ENCODE measurements around the gene PTPRN2.
A peak's percentile ranks its signal among the peaks of the same experiment; 100 is the strongest.

The PTPRN2 gene

GRCh38 chr7:158499082-158499455, 88.6 kb downstream of the PTPRN2 start:
- peaks cover 0 to 20% (median 0%) of the 10 kb centered on the region in 3 experiments for H3K27me3 ChIP-seq (ENCODE audit: control insufficient read depth in 3 of 3, insufficient read depth in 3 of 3, low read depth in 1 of 3, low read length in 3 of 3)
- H3K14ac ChIP-seq (ENCODE audit: low read length), result no peak overlapping the region
- H4K91ac ChIP-seq (ENCODE audit: low read depth, low read length, poor library complexity), result no peak overlapping the region
- H4K8ac ChIP-seq (ENCODE audit: low read depth, low read length), result no peak overlapping the region
- H2BK5ac ChIP-seq (ENCODE audit: low read length), result no peak overlapping the region
- H3K36me3 ChIP-seq (replicated peaks in 1 of 2; ENCODE audit: control insufficient read depth in 2 of 2, insufficient read depth in 2 of 2, low read length in 2 of 2), result no peaks in the 10 kb centered on the region
- no peak overlapping the region for H3K4me2 ChIP-seq (ENCODE audit: insufficient read depth, low read length, poor library complexity, severe bottlenecking)
- H2BK12ac ChIP-seq (ENCODE audit: low read length), result no peak overlapping the region
- no peaks in the 10 kb centered on the region for H3K9me3 ChIP-seq (replicated peaks in 1 of 2; ENCODE audit: control insufficient read depth in 2 of 2, insufficient read depth in 1 of 2, low read depth in 1 of 2, low read length in 2 of 2)
- no peak overlapping the region for H3K9ac ChIP-seq (ENCODE audit: low read depth, low read length, poor library complexity)
- H3K23ac ChIP-seq (ENCODE audit: low read depth, low read length, poor library complexity), result no peak overlapping the region
- H3K4me1 ChIP-seq (ENCODE audit: control insufficient read depth in 2 of 2, insufficient read depth in 1 of 2, low read depth in 1 of 2, low read length in 2 of 2), result peaks cover 7 to 31% of the 10 kb centered on the region in 2 donors
- no peak overlapping the region for H3K27ac ChIP-seq (replicated peaks; ENCODE audit: low read length)
- no peak overlapping the region for H2AFZ ChIP-seq (ENCODE audit: low read length)
- no peak overlapping the region for H3K4ac ChIP-seq (ENCODE audit: low read length)
- no peak overlapping the region for H3K4me3 ChIP-seq (ENCODE audit: low read length in 2 of 2)
- no peak overlapping the region for H2BK120ac ChIP-seq (ENCODE audit: low read depth, low read length)
- H2AK5ac ChIP-seq (ENCODE audit: low read depth, low read length), result no peak overlapping the region
- DNase-seq (ENCODE audit: low spot score), result no peak
- H2BK15ac ChIP-seq (ENCODE audit: low read length), result no peak overlapping the region
- no CpG with 5 or more reads among the region's 4 CpGs for WGBS, 2 donors (ENCODE audit: extremely low coverage in 2 of 2, insufficient read length in 2 of 2, insufficient replicate concordance in 1 of 2)
- H3K18ac ChIP-seq (ENCODE audit: low read length), result no peak overlapping the region
- H3K79me1 ChIP-seq (ENCODE audit: low read depth, low read length), result no peaks in the 10 kb centered on the region

DNA sequence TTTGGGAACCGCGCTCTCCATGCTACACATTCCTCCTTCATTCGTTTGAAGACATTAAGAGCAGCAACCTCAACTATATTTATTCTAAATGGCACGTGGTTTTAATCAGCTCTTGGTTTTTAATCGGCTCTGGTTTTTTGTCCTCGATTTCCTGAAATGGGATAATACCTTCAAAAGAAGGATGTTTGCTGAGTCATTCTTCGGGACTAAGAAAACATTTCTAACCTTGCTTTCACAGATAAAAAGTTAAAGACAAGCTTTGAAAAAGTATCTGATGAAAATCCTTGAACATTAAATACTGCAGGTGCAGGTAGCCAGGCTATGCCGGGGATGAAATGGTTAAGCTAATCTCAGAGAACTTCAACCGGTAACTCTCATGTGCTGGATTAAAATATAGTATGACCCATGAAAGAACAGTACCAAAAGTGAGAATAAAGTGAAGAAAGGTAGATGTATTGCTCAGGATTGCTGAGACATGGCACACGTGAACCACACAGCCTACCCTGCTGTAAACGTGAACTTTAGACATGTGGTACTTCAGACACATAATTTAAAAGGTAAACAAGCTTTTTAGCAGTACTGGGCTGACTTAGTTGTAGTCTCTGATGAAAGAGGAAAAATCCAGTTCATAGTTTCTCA, 89.1 kb downstream of the PTPRN2 start:
- H2BK120ac ChIP-seq (ENCODE audit: low read depth, low read length), result no peak overlapping the region
- no peak overlapping the region for H3K4me2 ChIP-seq (ENCODE audit: insufficient read depth, low read length, poor library complexity, severe bottlenecking)
- no peak overlapping the region for H3K4me3 ChIP-seq (ENCODE audit: low read length in 2 of 2)

GRCh38 chr7:158497627-158498026, 90.0 kb downstream of the PTPRN2 start:
- no peak overlapping the region for H3K4me3 ChIP-seq (ENCODE audit: low read length in 2 of 2)
- peaks cover 0 to 23% (median 0%) of the 10 kb centered on the region in 3 experiments for H3K27me3 ChIP-seq (ENCODE audit: control insufficient read depth in 3 of 3, insufficient read depth in 3 of 3, low read depth in 1 of 3, low read length in 3 of 3)
- H4K91ac ChIP-seq (ENCODE audit: low read depth, low read length, poor library complexity), result no peak overlapping the region
- H3K4me2 ChIP-seq (ENCODE audit: insufficient read depth, low read length, poor library complexity, severe bottlenecking), result no peak overlapping the region
- H3K36me3 ChIP-seq (replicated peaks in 1 of 2; ENCODE audit: control insufficient read depth in 2 of 2, insufficient read depth in 2 of 2, low read length in 2 of 2), result no peaks in the 10 kb centered on the region
- no peak overlapping the region for H3K23ac ChIP-seq (ENCODE audit: low read depth, low read length, poor library complexity)
- no peak overlapping the region for H2AFZ ChIP-seq (ENCODE audit: low read length)
- WGBS, 2 donors (ENCODE audit: extremely low coverage in 2 of 2, insufficient read length in 2 of 2, insufficient replicate concordance in 1 of 2), result no CpG with 5 or more reads among the region's 9 CpGs
- H2BK12ac ChIP-seq (ENCODE audit: low read length), result no peak overlapping the region
- no peaks in the 10 kb centered on the region for H3K79me1 ChIP-seq (ENCODE audit: low read depth, low read length)
- H3K18ac ChIP-seq (ENCODE audit: low read length), result peak overlapping the region; percentile 87
- H4K8ac ChIP-seq (ENCODE audit: low read depth, low read length), result no peak overlapping the region
- H3K27ac ChIP-seq (replicated peaks; ENCODE audit: low read length), result no peak overlapping the region
- DNase-seq (ENCODE audit: low spot score), result no peak
- H2BK5ac ChIP-seq (ENCODE audit: low read length), result no peak overlapping the region
- H3K4ac ChIP-seq (ENCODE audit: low read length), result no peak overlapping the region
- H3K9ac ChIP-seq (ENCODE audit: low read depth, low read length, poor library complexity), result no peak overlapping the region
- H3K9me3 ChIP-seq (replicated peaks in 1 of 2; ENCODE audit: control insufficient read depth in 2 of 2, insufficient read depth in 1 of 2, low read depth in 1 of 2, low read length in 2 of 2), result no peaks in the 10 kb centered on the region
- peaks cover 7 to 31% of the 10 kb centered on the region in 2 donors for H3K4me1 ChIP-seq (ENCODE audit: control insufficient read depth in 2 of 2, insufficient read depth in 1 of 2, low read depth in 1 of 2, low read length in 2 of 2)
- no peak overlapping the region for H2BK120ac ChIP-seq (ENCODE audit: low read depth, low read length)
- peak overlapping the region; percentile 65 for H2BK15ac ChIP-seq (ENCODE audit: low read length)
- H3K14ac ChIP-seq (ENCODE audit: low read length), result no peak overlapping the region
- peak overlapping the region; percentile 83 for H2AK5ac ChIP-seq (ENCODE audit: low read depth, low read length)

More for the DNA sequence above, 89.1 kb downstream of the PTPRN2 start:
- Histone ChIP-seq H3K27me3 (ENCODE audit: control insufficient read depth in 3 of 3, insufficient read depth in 3 of 3, low read depth in 1 of 3, low read length in 3 of 3) (peaks cover 0 to 23% (median 0%) of the 10 kb centered on the region in 3 experiments), H3K79me1 (ENCODE audit: low read depth, low read length) (no peaks in the 10 kb centered on the region), H2BK12ac (ENCODE audit: low read length) (no peak overlapping the region), H2BK15ac (ENCODE audit: low read length) (no peak overlapping the region), H3K9me3 (replicated peaks in 1 of 2; ENCODE audit: control insufficient read depth in 2 of 2, insufficient read depth in 1 of 2, low read depth in 1 of 2, low read length in 2 of 2) (no peaks in the 10 kb centered on the region), H2AFZ (ENCODE audit: low read length) (no peak overlapping the region), H3K14ac (ENCODE audit: low read length) (no peak overlapping the region), H3K9ac (ENCODE audit: low read depth, low read length, poor library complexity) (no peak overlapping the region), H4K8ac (ENCODE audit: low read depth, low read length) (no peak overlapping the region), H3K27ac (replicated peaks; ENCODE audit: low read length) (no peak overlapping the region), H3K36me3 (replicated peaks in 1 of 2; ENCODE audit: control insufficient read depth in 2 of 2, insufficient read depth in 2 of 2, low read length in 2 of 2) (no peaks in the 10 kb centered on the region), H2AK5ac (ENCODE audit: low read depth, low read length) (no peak overlapping the region), H3K4ac (ENCODE audit: low read length) (no peak overlapping the region), H3K23ac (ENCODE audit: low read depth, low read length, poor library complexity) (no peak overlapping the region), H4K91ac (ENCODE audit: low read depth, low read length, poor library complexity) (no peak overlapping the region), H2BK5ac (ENCODE audit: low read length) (no peak overlapping the region), H3K18ac (ENCODE audit: low read length) (no peak overlapping the region), H3K4me1 (ENCODE audit: control insufficient read depth in 2 of 2, insufficient read depth in 1 of 2, low read depth in 1 of 2, low read length in 2 of 2) (peaks cover 7 to 31% of the 10 kb centered on the region in 2 donors)
- no peak for DNase-seq (ENCODE audit: low spot score)
- WGBS, 2 donors (ENCODE audit: extremely low coverage in 2 of 2, insufficient read length in 2 of 2, insufficient replicate concordance in 1 of 2), result no CpG with 5 or more reads among the region's 11 CpGs

- Histone ChIP-seq H3K36me3 (replicated peaks in 1 of 2; ENCODE audit: control insufficient read depth in 2 of 2, insufficient read depth in 2 of 2, low read length in 2 of 2) (no peaks in the 10 kb centered on the region), H3K27ac (replicated peaks; ENCODE audit: low read length) (no peak overlapping the region), H2BK15ac (ENCODE audit: low read length) (peak overlapping the region; percentile 77), H3K27me3 (ENCODE audit: control insufficient read depth in 3 of 3, insufficient read depth in 3 of 3, low read depth in 1 of 3, low read length in 3 of 3) (peaks cover 0 to 23% (median 0%) of the 10 kb centered on the region in 3 experiments), H2BK5ac (ENCODE audit: low read length) (no peak overlapping the region), H3K14ac (ENCODE audit: low read length) (no peak overlapping the region), H2AFZ (ENCODE audit: low read length) (peak overlapping the region; percentile 28), H2AK5ac (ENCODE audit: low read depth, low read length) (no peak overlapping the region), H2BK120ac (ENCODE audit: low read depth, low read length) (no peak overlapping the region), H3K9me3 (replicated peaks in 1 of 2; ENCODE audit: control insufficient read depth in 2 of 2, insufficient read depth in 1 of 2, low read depth in 1 of 2, low read length in 2 of 2) (no peaks in the 10 kb centered on the region), H3K4ac (ENCODE audit: low read length) (no peak overlapping the region), H3K23ac (ENCODE audit: low read depth, low read length, poor library complexity) (no peak overlapping the region), H3K9ac (ENCODE audit: low read depth, low read length, poor library complexity) (no peak overlapping the region), H2BK12ac (ENCODE audit: low read length) (no peak overlapping the region), H4K8ac (ENCODE audit: low read depth, low read length) (no peak overlapping the region), H3K4me2 (ENCODE audit: insufficient read depth, low read length, poor library complexity, severe bottlenecking) (peak overlapping the region; percentile 51), H4K91ac (ENCODE audit: low read depth, low read length, poor library complexity) (no peak overlapping the region), H3K4me3 (ENCODE audit: low read length in 2 of 2) (no peak overlapping the region), H3K18ac (ENCODE audit: low read length) (peak overlapping the region; percentile 46), H3K79me1 (ENCODE audit: low read depth, low read length) (no peaks in the 10 kb centered on the region), H3K4me1 (ENCODE audit: control insufficient read depth in 2 of 2, insufficient read depth in 1 of 2, low read depth in 1 of 2, low read length in 2 of 2) (peaks cover 6 to 26% of the 10 kb centered on the region in 2 donors)
- no CpG with 5 or more reads among the region's 6 CpGs for WGBS, 2 donors (ENCODE audit: extremely low coverage in 2 of 2, insufficient read length in 2 of 2, insufficient replicate concordance in 1 of 2)
- DNase-seq (ENCODE audit: low spot score), result peak; percentile 21
Measured at GRCh38 chr7:158495786-158496185, 91.8 kb downstream of the PTPRN2 start.
